Astrocyte (in vitro differentiated cells and primary cell): ENCODE data around the gene GPR37L1. TPM values are rescaled to one million over a fixed set of nuclear protein-coding genes. Genes with fewer than 3 reads are reported as not detected.

Source experiments
- DNase-seq: peaks from one replicate; pipeline ENCODE4 v3.0.0-alpha.2; 2010; ENCODE audit warnings: low read depth
- FAIRE-seq: peaks from 2 replicates; lab custom pipeline; 2011; peaks lifted over from hg19 to GRCh38; lab: Jason Lieb, UNC
- H2AFZ ChIP-seq: 2 replicates; pipeline ENCODE4 v1.6.0; 2012; ENCODE audit warnings: low read depth, low read length, inconsistent platforms
- H3K27ac ChIP-seq: 2 replicates; pipeline ENCODE4 v1.5.1; 2011; ENCODE audit warnings: low read depth, low read length, inconsistent platforms
- H3K27me3 ChIP-seq: 2 replicates; pipeline ENCODE4 v1.6.0; 2011; ENCODE audit warnings: low read length, inconsistent platforms; ENCODE audit not compliant: insufficient read depth
- H3K36me3 ChIP-seq: 2 replicates; pipeline ENCODE4 v1.5.1; 2011; ENCODE audit warnings: low read length, inconsistent platforms; ENCODE audit not compliant: insufficient read depth
- H3K4me1 ChIP-seq: 2 replicates; pipeline ENCODE4 v1.5.1; 2011; ENCODE audit warnings: low read length, inconsistent platforms; ENCODE audit not compliant: insufficient read depth
- H3K4me2 ChIP-seq: 2 replicates; pipeline ENCODE4 v1.6.0; 2012; ENCODE audit warnings: low read length, inconsistent platforms
- H3K4me3 ChIP-seq: 2 replicates; pipeline ENCODE4 v1.5.1; 2011; ENCODE audit warnings: low read depth, mild to moderate bottlenecking, low read length, inconsistent platforms; ENCODE audit not compliant: insufficient read depth
- H3K79me2 ChIP-seq: 2 replicates; pipeline ENCODE4 v1.6.0; 2012; ENCODE audit warnings: mild to moderate bottlenecking, low read length, inconsistent platforms; ENCODE audit not compliant: insufficient read depth
- H3K9ac ChIP-seq: 2 replicates; pipeline ENCODE4 v1.6.0; 2012; ENCODE audit warnings: mild to moderate bottlenecking, low read length, inconsistent platforms
- H3K9me3 ChIP-seq: 2 replicates; pipeline ENCODE4 v1.5.1; 2012; ENCODE audit warnings: low read depth, mild to moderate bottlenecking, low read length, inconsistent platforms; ENCODE audit not compliant: insufficient read depth
- H4K20me1 ChIP-seq: 2 replicates; pipeline ENCODE4 v1.6.0; 2012; ENCODE audit warnings: low read length, inconsistent platforms; ENCODE audit not compliant: insufficient read depth
- H3K27ac Mint-ChIP-seq: one replicate; pipeline ENCODE4 v1.8.0; 2021; ENCODE audit warnings: mild to moderate bottlenecking, mixed read lengths; ENCODE audit not compliant: unreplicated experiment
- H3K27me3 Mint-ChIP-seq: one replicate; pipeline ENCODE4 v1.8.0; 2021; ENCODE audit warnings: low read depth, mixed read lengths; ENCODE audit not compliant: unreplicated experiment
- H3K36me3 Mint-ChIP-seq: one replicate; pipeline ENCODE4 v1.8.0; 2021; ENCODE audit warnings: low read depth, mixed read lengths; ENCODE audit not compliant: unreplicated experiment
- H3K4me1 Mint-ChIP-seq: one replicate; pipeline ENCODE4 v1.8.0; 2021; ENCODE audit warnings: low read depth, mixed read lengths; ENCODE audit not compliant: unreplicated experiment
- H3K4me3 Mint-ChIP-seq: one replicate; pipeline ENCODE4 v1.8.0; 2021; ENCODE audit warnings: mild to moderate bottlenecking, moderate library complexity, mixed read lengths; ENCODE audit not compliant: unreplicated experiment
- H3K9me3 Mint-ChIP-seq: one replicate; pipeline ENCODE4 v1.8.0; 2021; ENCODE audit warnings: mild to moderate bottlenecking, mixed read lengths; ENCODE audit not compliant: unreplicated experiment
- EZH2 ChIP-seq: IDR thresholded peaks from 2 replicates; pipeline ENCODE4 v1.6.1; 2012; ENCODE audit warnings: mild to moderate bottlenecking, low read length, inconsistent platforms; ENCODE audit not compliant: insufficient read depth
- total RNA-seq: library from RNA; stranded (reverse); gene quantifications from 2 replicates; pipeline ENCODE4 v1.2.1, GENCODE V29; 2021
- TF ChIP-seq, protein P1 (sequence below): IDR thresholded peaks from 2 replicates; pipeline ENCODE4 v1.5.1; 2011; ENCODE audit warnings: low read depth, mild to moderate bottlenecking, inconsistent platforms, low read length, moderate library complexity; ENCODE audit not compliant: insufficient read depth

GPR37L1 gene
- total RNA-seq, 1 donor from 2014 or later, result not detected

DNA sequence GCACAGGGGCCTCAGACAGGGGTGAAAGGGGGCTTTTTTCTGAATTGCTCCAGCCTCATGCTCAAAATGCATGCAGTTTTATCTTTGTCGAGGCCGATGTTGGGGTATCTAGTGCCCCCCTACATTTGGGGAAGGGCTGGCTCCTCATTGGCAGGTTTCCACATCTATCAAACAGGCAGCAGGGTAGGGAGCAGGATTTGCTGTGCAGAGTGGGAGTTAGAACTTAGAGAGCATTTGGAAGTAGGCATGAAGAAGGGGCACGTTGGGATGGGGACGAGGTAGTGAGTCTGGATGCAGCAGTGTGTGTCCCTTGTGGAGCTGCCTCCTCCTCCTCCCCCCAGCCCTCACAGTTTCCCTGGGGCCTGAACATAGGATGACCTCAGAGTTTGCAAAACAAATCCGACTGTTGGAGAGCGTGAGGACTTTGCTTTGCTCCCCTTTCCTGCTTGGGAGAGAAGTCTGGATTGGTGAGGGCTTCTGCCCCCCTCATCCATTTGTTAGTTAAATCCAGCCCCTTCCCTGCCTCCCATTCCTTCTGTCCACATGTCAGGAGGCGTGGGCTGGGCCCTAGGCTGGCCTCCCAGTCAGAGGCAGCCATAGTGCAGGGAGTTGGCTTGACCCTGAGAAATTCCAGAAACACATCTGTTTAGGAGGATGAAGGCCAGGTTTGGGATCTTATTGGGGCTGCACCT is 36.9 kb upstream of the GPR37L1 start:
- Mint-ChIP-seq H3K27ac (no peak overlapping the region), H3K4me3 (no peak overlapping the region), H3K27me3 (peaks cover 21% of the 10 kb centered on the region), H3K9me3 (no peaks in the 10 kb centered on the region), H3K4me1 (peaks cover 18% of the 10 kb centered on the region), H3K36me3 (no peaks in the 10 kb centered on the region)
- H4K20me1 ChIP-seq, result no peaks in the 10 kb centered on the region
- H3K4me1 ChIP-seq, result peaks cover 4% of the 10 kb centered on the region
- no peak overlapping the region for H3K4me2 ChIP-seq
- no peak overlapping the region for H2AFZ ChIP-seq
- no peak overlapping the region for H3K4me3 ChIP-seq
- H3K9me3 ChIP-seq, result no peaks in the 10 kb centered on the region
- no peaks in the 10 kb centered on the region for H3K79me2 ChIP-seq
- FAIRE-seq, result no peak
- H3K36me3 ChIP-seq, result no peaks in the 10 kb centered on the region
- DNase-seq, result no peak
- H3K9ac ChIP-seq, result no peak overlapping the region
- TF ChIP-seq EZH2, result no peak
- TF ChIP-seq, protein P1, sequence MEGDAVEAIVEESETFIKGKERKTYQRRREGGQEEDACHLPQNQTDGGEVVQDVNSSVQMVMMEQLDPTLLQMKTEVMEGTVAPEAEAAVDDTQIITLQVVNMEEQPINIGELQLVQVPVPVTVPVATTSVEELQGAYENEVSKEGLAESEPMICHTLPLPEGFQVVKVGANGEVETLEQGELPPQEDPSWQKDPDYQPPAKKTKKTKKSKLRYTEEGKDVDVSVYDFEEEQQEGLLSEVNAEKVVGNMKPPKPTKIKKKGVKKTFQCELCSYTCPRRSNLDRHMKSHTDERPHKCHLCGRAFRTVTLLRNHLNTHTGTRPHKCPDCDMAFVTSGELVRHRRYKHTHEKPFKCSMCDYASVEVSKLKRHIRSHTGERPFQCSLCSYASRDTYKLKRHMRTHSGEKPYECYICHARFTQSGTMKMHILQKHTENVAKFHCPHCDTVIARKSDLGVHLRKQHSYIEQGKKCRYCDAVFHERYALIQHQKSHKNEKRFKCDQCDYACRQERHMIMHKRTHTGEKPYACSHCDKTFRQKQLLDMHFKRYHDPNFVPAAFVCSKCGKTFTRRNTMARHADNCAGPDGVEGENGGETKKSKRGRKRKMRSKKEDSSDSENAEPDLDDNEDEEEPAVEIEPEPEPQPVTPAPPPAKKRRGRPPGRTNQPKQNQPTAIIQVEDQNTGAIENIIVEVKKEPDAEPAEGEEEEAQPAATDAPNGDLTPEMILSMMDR, result no peak
- peaks cover under 1% of the 10 kb centered on the region for H3K27me3 ChIP-seq
- H3K27ac ChIP-seq, result no peak overlapping the region

DNA sequence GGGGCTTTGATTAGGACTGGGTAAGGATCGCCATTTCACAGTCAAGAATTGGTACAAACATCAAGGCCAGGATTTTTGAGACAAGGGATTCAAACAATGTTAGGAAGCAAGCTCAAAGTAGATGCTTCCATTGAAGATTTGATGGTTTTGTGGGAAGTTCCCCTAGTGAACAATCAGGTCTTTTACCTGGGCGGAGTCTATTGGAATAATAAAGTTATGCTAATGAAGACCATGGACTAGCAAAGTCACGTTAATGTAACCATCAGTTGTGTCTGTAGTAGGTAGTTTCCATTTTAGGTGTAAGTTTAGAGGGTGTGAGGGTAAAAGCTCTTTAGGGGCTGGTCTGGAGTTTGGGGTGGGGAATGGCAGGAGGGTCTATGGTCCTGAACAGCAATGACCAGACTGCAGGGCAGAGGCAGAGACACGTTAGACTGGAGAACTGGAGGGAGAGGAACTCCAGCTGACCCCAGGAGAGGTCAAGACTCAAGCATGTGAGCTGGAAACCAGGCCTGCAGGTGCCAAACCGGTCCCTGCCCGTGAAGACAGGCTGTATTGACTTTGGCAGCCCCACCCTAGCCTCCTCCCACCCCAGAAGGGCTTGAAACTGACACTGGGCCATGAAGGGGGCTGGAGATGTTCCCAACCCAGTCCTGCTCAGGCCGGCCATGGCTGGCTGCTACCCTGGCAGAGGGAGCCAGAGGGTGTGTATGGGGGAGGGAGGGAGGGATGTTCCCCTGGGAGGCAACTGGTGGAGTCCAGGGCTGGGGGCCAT is 36.0 kb upstream of the GPR37L1 start:
- Histone ChIP-seq H3K36me3 (no peaks in the 10 kb centered on the region), H2AFZ (no peak overlapping the region), H3K4me2 (no peak overlapping the region), H4K20me1 (no peaks in the 10 kb centered on the region), H3K9me3 (no peaks in the 10 kb centered on the region), H3K27ac (no peak overlapping the region), H3K4me1 (peaks cover 2% of the 10 kb centered on the region), H3K4me3 (no peak overlapping the region), H3K9ac (no peak overlapping the region), H3K27me3 (peaks cover 2% of the 10 kb centered on the region), H3K79me2 (no peaks in the 10 kb centered on the region)
- TF ChIP-seq, protein P1, result no peak
- no peak for TF ChIP-seq EZH2
- Mint-ChIP-seq H3K27me3 (peaks cover 28% of the 10 kb centered on the region), H3K9me3 (no peaks in the 10 kb centered on the region), H3K36me3 (no peaks in the 10 kb centered on the region), H3K4me3 (no peak overlapping the region), H3K27ac (no peak overlapping the region), H3K4me1 (peaks cover 14% of the 10 kb centered on the region)
- FAIRE-seq (no peak), DNase-seq (no peak)
